GM12875 (cell line): ENCODE measurements around the gene DFFA.
"Not testable (repeated sequence)": the region's sequence is repeated elsewhere in the genome, so short reads cannot be mapped to it uniquely, and the experiment has no call there.

Experiments used
- H3K4me3 ChIP-seq: one replicate; pipeline ENCODE4 v1.5.1; 2011; ENCODE audit warnings: low read depth, low read length, control low read depth
- TF ChIP-seq, protein P1 (sequence below): IDR thresholded peaks from 2 replicates; pipeline ENCODE4 v1.5.1; 2011; ENCODE audit warnings: low read depth, mild to moderate bottlenecking, control low read depth, inconsistent platforms, low read length, moderate library complexity, borderline replicate concordance; ENCODE audit not compliant: insufficient read depth

Gene DFFA

GRCh38 chr1:10510520-10511493 is 38.5 kb upstream of the DFFA start:
- TF ChIP-seq, protein P1, sequence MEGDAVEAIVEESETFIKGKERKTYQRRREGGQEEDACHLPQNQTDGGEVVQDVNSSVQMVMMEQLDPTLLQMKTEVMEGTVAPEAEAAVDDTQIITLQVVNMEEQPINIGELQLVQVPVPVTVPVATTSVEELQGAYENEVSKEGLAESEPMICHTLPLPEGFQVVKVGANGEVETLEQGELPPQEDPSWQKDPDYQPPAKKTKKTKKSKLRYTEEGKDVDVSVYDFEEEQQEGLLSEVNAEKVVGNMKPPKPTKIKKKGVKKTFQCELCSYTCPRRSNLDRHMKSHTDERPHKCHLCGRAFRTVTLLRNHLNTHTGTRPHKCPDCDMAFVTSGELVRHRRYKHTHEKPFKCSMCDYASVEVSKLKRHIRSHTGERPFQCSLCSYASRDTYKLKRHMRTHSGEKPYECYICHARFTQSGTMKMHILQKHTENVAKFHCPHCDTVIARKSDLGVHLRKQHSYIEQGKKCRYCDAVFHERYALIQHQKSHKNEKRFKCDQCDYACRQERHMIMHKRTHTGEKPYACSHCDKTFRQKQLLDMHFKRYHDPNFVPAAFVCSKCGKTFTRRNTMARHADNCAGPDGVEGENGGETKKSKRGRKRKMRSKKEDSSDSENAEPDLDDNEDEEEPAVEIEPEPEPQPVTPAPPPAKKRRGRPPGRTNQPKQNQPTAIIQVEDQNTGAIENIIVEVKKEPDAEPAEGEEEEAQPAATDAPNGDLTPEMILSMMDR: no peak
- peak overlapping the region; percentile 31 for H3K4me3 ChIP-seq

- TF ChIP-seq, protein P1: no peak
- no peak overlapping the region for H3K4me3 ChIP-seq
Observed at GRCh38 chr1:10509809-10510509, 37.6 kb upstream of the DFFA start.

DNA sequence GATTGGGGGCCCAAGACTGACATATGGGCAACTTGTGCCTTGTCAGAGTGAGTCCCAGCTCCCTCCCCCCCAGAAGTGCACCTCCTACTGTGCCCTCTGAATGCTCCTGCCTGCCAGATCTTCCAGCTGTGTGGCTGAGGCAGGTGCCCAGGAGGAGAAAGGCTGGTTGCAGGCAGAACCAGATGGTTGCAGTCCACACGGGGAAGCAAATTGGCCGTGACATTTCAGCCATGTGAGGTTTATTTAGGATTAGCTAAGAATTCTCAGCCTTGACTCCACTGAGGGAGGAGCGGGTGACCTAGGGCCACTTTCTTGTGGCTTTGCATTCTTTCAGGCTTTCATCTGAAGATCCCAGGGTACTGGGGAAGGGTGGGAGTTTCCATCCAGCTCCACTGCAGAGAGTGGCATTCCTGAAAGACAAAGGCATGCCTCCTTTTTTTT is 36.2 kb upstream of the DFFA start:
- no peak overlapping the region for H3K4me3 ChIP-seq

GRCh38 chr1:10507111-10507879 is 35.0 kb upstream of the DFFA start:
- no peak overlapping the region for H3K4me3 ChIP-seq
- TF ChIP-seq, protein P1: peak; percentile 76

More for the DNA sequence above, 36.2 kb upstream of the DFFA start:
- TF ChIP-seq, protein P1: no peak

- no peak overlapping the region for H3K4me3 ChIP-seq
- TF ChIP-seq, protein P1: no peak
Observed at GRCh38 chr1:10506677-10507047, 34.3 kb upstream of the DFFA start.

- H3K4me3 ChIP-seq: not testable (repeated sequence)
Observed at GRCh38 chr1:10506046-10506676, 33.8 kb upstream of the DFFA start.

- no peak overlapping the region for H3K4me3 ChIP-seq
- TF ChIP-seq, protein P1: no peak
Observed at GRCh38 chr1:10504249-10504648, 31.9 kb upstream of the DFFA start.
